SK-N-SH (cell line): ENCODE measurements around the gene TICAM1.

Experiments
- CTCF ChIP-seq: fragments of 200-600 bp; sonication (generic); IDR thresholded peaks from 2 replicates; pipeline ENCODE4 v1.6.1; 2017; ENCODE audit warnings: antibody characterized with exemption, mild to moderate bottlenecking, moderate library complexity
- FOXJ3 ChIP-seq: sonication (generic); formaldehyde crosslinking; IDR thresholded peaks from 2 replicates; pipeline ENCODE4 v1.5.1; 2020; ENCODE audit warnings: mild to moderate bottlenecking, missing genetic modification reagents
- GABPA ChIP-seq: IDR thresholded peaks from 2 replicates; pipeline ENCODE4 v1.4.0; 2012; ENCODE audit warnings: low read depth, mild to moderate bottlenecking
- GATA2 ChIP-seq: sonication (generic); formaldehyde crosslinking; IDR thresholded peaks from 2 replicates; pipeline ENCODE4 v1.5.0; 2020; ENCODE audit warnings: mild to moderate bottlenecking, missing genetic modification reagents
- JUND ChIP-seq: IDR thresholded peaks from 2 replicates; pipeline ENCODE4 v1.4.0; 2012
- NRF1 ChIP-seq: IDR thresholded peaks from 2 replicates; pipeline ENCODE4 v1.6.1; 2012; ENCODE audit warnings: low read depth, mild to moderate bottlenecking, low read length
- POLR2AphosphoS5 ChIP-seq: IDR thresholded peaks from 2 replicates; pipeline ENCODE4 v1.6.1; 2012; ENCODE audit warnings: low read depth, low read length
- REST ChIP-seq: IDR thresholded peaks from 2 replicates; pipeline ENCODE4 v1.6.1; 2012; ENCODE audit warnings: mild to moderate bottlenecking, low read depth, low read length, moderate library complexity
- RFX5 ChIP-seq: IDR thresholded peaks from 2 replicates; pipeline ENCODE4 v1.6.1; 2012; ENCODE audit warnings: mild to moderate bottlenecking, improper control_type of control experiment, low read length
- TCF12 ChIP-seq: IDR thresholded peaks from 2 replicates; pipeline ENCODE4 v1.4.0; 2012

GRCh38 chr19:4847190-4847973, 15.9 kb upstream of the TICAM1 start:
- TF ChIP-seq CTCF (no peak), RFX5 (no peak), TCF12 (no peak), JUND (no peak), REST (no peak), GATA2 (no peak), POLR2AphosphoS5 (no peak), NRF1 (no peak), FOXJ3 (no peak), GABPA (no peak)
